Neural cell (in vitro differentiated cells): ENCODE measurements around the gene DPP9.

Source experiments
- EP300 ChIP-seq: fragments of 450-650 bp; conservative IDR thresholded peaks from 2 replicates; pipeline ENCODE4 v1.6.1; 2014; ENCODE audit warnings: antibody characterized with exemption, mild to moderate bottlenecking, moderate library complexity; ENCODE audit not compliant: poor library complexity, severe bottlenecking
- EZH2 ChIP-seq: fragments of 200-600, 300-800 bp; shearing (Covaris generic), sonication (generic); IDR thresholded peaks from 2 replicates; pipeline ENCODE4 v1.6.1; 2014; ENCODE audit warnings: antibody characterized with exemption, low read length, borderline replicate concordance, mild to moderate bottlenecking; ENCODE audit not compliant: insufficient read depth, poor library complexity, severe bottlenecking
- MXI1 ChIP-seq: fragments of 450-650 bp; conservative IDR thresholded peaks from 2 replicates; pipeline ENCODE4 v1.6.1; 2014; ENCODE audit warnings: antibody characterized with exemption, mild to moderate bottlenecking; ENCODE audit not compliant: poor library complexity, severe bottlenecking
- POLR2AphosphoS5 ChIP-seq: IDR thresholded peaks from 2 replicates; pipeline ENCODE4 v1.6.1; 2012
- RAD21 ChIP-seq: fragments of 450-650 bp; conservative IDR thresholded peaks from 2 replicates; pipeline ENCODE4 v1.6.1; 2014; ENCODE audit warnings: antibody characterized with exemption, mild to moderate bottlenecking, moderate library complexity
- REST ChIP-seq: IDR thresholded peaks from 2 replicates; pipeline ENCODE4 v1.6.1; 2012; ENCODE audit warnings: borderline replicate concordance
- SMC3 ChIP-seq: fragments of 450-650 bp; conservative IDR thresholded peaks from 2 replicates; pipeline ENCODE4 v1.6.1; 2014; ENCODE audit warnings: antibody characterized with exemption, mild to moderate bottlenecking, moderate library complexity; ENCODE audit not compliant: poor library complexity
- TAF1 ChIP-seq: IDR thresholded peaks from 2 replicates; pipeline ENCODE4 v1.6.1; 2012; ENCODE audit warnings: low read depth
- TF ChIP-seq, protein P1 (sequence below): fragments of 450-650 bp; IDR thresholded peaks from 2 replicates; pipeline ENCODE4 v1.5.1; 2014; ENCODE audit warnings: antibody characterized with exemption, mild to moderate bottlenecking, moderate library complexity; ENCODE audit not compliant: poor library complexity, severe bottlenecking

- TF ChIP-seq, protein P1, sequence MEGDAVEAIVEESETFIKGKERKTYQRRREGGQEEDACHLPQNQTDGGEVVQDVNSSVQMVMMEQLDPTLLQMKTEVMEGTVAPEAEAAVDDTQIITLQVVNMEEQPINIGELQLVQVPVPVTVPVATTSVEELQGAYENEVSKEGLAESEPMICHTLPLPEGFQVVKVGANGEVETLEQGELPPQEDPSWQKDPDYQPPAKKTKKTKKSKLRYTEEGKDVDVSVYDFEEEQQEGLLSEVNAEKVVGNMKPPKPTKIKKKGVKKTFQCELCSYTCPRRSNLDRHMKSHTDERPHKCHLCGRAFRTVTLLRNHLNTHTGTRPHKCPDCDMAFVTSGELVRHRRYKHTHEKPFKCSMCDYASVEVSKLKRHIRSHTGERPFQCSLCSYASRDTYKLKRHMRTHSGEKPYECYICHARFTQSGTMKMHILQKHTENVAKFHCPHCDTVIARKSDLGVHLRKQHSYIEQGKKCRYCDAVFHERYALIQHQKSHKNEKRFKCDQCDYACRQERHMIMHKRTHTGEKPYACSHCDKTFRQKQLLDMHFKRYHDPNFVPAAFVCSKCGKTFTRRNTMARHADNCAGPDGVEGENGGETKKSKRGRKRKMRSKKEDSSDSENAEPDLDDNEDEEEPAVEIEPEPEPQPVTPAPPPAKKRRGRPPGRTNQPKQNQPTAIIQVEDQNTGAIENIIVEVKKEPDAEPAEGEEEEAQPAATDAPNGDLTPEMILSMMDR: no peak
- TF ChIP-seq POLR2AphosphoS5: no peak
- no peak for TF ChIP-seq TAF1
- no peak for TF ChIP-seq EZH2
- TF ChIP-seq REST: no peak
- TF ChIP-seq RAD21: no peak
- TF ChIP-seq EP300: no peak
- TF ChIP-seq SMC3: no peak
- TF ChIP-seq MXI1: no peak
These were observed 19.3 kb downstream of the DPP9 start for GRCh38 chr19:4704317-4704673.
